Colonic mucosa (tissue), 4 donors: ENCODE data around the gene GDE1. TPM values are rescaled to one million over a fixed set of nuclear protein-coding genes. Genes with fewer than 3 reads are reported as not detected.

Source experiments
- DNase-seq: peaks from one replicate; pipeline ENCODE4 v3.0.0-alpha.2; 2020
- H3K27ac ChIP-seq: fragments of 200-600 bp; one replicate; pipeline ENCODE4 v1.8.0; 2021
- H3K27me3 ChIP-seq: fragments of 200-600 bp; one replicate; pipeline ENCODE4 v1.8.0; 2021
- H3K36me3 ChIP-seq: fragments of 200-600 bp; one replicate; pipeline ENCODE4 v1.8.0; 2021
- H3K4me1 ChIP-seq: fragments of 200-600 bp; one replicate; pipeline ENCODE4 v1.8.0; 2021; ENCODE audit warnings: mild to moderate bottlenecking
- H3K4me3 ChIP-seq: fragments of 200-600 bp; one replicate; pipeline ENCODE4 v1.8.0; 2021
- H3K9ac ChIP-seq, 2 donors: one replicate each; pipeline ENCODE4 v1.7.0; 2013; ENCODE audit warnings: control low read depth in 2 of 2, low read depth in 2 of 2, low read length in 2 of 2
- H3K9me3 ChIP-seq: fragments of 200-600 bp; one replicate; pipeline ENCODE4 v1.8.0; 2021
- intact Hi-C: fragments of 100-400 bp; cut with DNase I; formaldehyde crosslinking; loops from one replicate; pipeline ENCODE4 v1.14.1; 2022
- total RNA-seq, 2 donors: library from RNA; stranded (reverse); fragmentation: NEBNext Ultra II Directional in 1 of 2; extraction: Animal tissue kit (Norgen Biotek cat#: 25700) in 1 of 2; gene quantifications; one replicate each; pipeline ENCODE4 v1.2.1, GENCODE V29; 2021
- TF ChIP-seq, protein P1 (sequence below): fragments of 200-600 bp; IDR thresholded peaks from one replicate; pipeline ENCODE4 v1.8.0; 2022; ENCODE audit warnings: antibody characterized with exemption, mild to moderate bottlenecking
- donor health status: healthy.
- donor health status: DM: no; HTN: no; CAD: no.
- donor health status: DM: no; HTN: no; CAD: no.

GDE1 gene
- total RNA-seq, 2 donors from 2014 or later: 81.6 to 128 TPM

DNA sequence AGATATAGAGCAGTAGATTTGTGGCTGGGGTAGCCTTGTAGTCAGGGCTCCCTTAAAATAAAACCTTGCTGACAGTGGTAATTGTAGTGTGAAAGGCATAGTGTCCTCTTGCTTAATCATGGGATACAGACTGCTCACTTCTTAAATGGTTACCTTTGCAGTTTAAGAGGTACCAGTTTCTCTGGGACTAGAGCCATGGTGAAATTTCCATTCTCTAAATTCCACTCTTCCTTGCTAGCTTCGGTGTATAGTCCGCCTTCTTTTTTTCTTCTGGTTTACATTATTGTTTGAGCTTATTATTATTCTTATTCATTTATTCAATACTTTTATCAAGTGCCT is 3.5 kb upstream of the GDE1 start:
- peak overlapping the region; percentile 86 for H3K4me3 ChIP-seq
- peaks cover 8% of the 10 kb centered on the region for H3K36me3 ChIP-seq
- no peak overlapping the region for H3K9ac ChIP-seq
- H3K27ac ChIP-seq: no peak overlapping the region
- TF ChIP-seq, protein P1, sequence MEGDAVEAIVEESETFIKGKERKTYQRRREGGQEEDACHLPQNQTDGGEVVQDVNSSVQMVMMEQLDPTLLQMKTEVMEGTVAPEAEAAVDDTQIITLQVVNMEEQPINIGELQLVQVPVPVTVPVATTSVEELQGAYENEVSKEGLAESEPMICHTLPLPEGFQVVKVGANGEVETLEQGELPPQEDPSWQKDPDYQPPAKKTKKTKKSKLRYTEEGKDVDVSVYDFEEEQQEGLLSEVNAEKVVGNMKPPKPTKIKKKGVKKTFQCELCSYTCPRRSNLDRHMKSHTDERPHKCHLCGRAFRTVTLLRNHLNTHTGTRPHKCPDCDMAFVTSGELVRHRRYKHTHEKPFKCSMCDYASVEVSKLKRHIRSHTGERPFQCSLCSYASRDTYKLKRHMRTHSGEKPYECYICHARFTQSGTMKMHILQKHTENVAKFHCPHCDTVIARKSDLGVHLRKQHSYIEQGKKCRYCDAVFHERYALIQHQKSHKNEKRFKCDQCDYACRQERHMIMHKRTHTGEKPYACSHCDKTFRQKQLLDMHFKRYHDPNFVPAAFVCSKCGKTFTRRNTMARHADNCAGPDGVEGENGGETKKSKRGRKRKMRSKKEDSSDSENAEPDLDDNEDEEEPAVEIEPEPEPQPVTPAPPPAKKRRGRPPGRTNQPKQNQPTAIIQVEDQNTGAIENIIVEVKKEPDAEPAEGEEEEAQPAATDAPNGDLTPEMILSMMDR: no peak
- intact Hi-C loops: no loop called here
- no peaks in the 10 kb centered on the region for H3K27me3 ChIP-seq
- no peaks in the 10 kb centered on the region for H3K4me1 ChIP-seq
- no peak for DNase-seq
- no peaks in the 10 kb centered on the region for H3K9me3 ChIP-seq

DNA sequence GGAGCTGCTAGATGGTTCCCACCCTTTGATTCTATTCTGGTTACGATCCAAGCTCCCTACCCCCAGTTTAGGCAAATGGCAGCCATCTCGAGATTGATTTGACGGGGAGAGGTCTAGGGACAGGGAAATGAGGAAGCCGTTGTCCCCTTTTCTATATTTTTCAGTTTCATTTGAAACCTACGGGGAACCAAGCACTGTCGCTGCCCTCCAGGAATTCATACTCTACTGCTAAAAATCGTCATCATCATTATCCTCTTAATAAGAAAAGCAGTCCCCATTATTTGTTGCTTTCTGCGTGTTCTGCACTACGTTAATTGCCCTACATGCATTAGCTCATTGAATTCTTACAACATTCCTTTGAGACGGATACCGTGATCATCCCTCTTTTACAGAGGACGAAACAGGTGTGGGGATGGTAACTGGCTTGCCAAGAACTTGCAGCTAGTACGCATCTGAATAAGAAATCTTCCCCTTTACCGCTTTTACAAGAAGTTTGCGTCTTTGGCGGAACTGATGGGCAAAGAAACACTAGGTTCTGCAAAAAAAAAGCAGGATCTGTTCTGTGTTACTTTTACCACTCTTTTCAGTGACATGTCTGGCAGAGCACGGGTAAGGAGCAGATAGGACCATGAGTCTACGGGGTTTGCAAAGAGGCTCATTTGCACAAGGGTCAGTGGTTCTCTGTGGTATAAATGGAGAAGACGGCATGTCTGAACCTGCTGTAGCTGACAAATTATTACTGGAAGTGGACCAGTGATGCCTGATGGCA is 2.9 kb upstream of the GDE1 start:
- H3K9me3 ChIP-seq: no peaks in the 10 kb centered on the region
- H3K27ac ChIP-seq: no peak overlapping the region
- intact Hi-C loops: no loop called here
- peak overlapping the region; percentile 65 to 89 for H3K9ac ChIP-seq
- no peaks in the 10 kb centered on the region for H3K4me1 ChIP-seq
- H3K4me3 ChIP-seq: peak overlapping the region; percentile 86
- TF ChIP-seq, protein P1: no peak
- no peaks in the 10 kb centered on the region for H3K27me3 ChIP-seq
- peaks cover 8% of the 10 kb centered on the region for H3K36me3 ChIP-seq
- no peak for DNase-seq

DNA sequence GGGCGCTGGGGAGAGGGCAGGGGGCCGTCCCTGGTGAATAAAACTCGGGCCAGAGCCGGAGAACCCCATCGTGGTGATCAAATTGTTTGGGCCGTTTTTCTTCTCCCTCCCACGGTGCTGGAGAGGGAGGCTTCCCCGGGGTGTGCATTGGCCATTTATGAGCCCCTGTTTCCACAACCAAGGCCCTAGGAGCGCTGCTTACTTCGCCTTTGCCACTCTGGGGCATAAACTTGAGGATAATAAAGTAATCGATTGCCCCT is 2.4 kb upstream of the GDE1 start:
- peak overlapping the region; percentile 86 for H3K4me3 ChIP-seq
- H3K36me3 ChIP-seq: peaks cover 8% of the 10 kb centered on the region
- peak overlapping the region; percentile 65 to 89 for H3K9ac ChIP-seq
- intact Hi-C loops: no loop called here
- no peaks in the 10 kb centered on the region for H3K27me3 ChIP-seq
- H3K9me3 ChIP-seq: no peaks in the 10 kb centered on the region
- DNase-seq: no peak
- TF ChIP-seq, protein P1: no peak
- peak overlapping the region; percentile 9 for H3K27ac ChIP-seq
- no peaks in the 10 kb centered on the region for H3K4me1 ChIP-seq

DNA sequence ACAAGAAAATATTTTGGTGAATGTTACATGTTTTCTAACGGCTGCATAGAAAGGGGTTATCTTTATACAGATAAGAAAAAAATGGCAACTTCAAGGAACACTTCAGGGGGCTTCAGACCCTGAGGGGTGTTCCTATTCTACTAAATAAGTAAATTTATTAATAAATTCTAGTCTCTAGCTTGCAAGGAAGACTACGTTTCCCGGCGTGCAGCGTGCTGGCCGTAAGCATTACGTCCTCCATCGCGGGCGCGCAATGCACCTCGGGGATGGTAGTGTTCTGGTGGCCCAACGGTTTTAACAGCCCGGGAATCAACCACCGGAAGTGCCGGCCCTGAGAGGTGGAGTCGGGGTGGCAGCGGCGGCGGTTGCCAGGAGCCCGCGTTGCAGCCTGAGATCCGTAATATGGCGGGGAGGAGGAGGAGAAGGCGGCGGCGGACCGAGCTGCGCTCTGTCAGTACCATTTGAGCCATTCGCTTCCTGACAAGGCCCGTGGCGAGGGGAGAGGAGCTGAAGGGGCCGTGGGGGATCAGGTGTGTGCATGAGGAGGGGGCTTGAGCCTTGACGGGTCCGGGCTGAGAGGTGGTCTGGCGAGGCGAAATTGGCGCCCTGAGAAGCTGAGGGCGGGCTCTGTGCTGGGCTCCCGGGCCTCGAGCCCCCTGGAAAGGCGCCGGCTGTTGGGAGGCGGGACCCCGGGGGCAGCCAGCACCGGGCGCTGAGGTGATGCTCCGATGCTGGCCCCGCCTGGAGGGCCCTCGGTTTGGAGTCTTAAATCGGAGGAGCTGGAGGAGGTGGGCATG is 1.9 kb upstream of the GDE1 start, which contains the start of gene CCP110:
TSS of gene CCP110 (plus strand) at position 384 of the 797 bp plus-strand sequence. CDS start 3,940 bp downstream, outside the sequence.
- TF ChIP-seq, protein P1: no peak
- Histone ChIP-seq H3K36me3 (peaks cover 6% of the 10 kb centered on the region), H3K27me3 (no peaks in the 10 kb centered on the region), H3K4me3 (peak within 1 kb of the TSS; percentile 86), H3K9me3 (no peaks in the 10 kb centered on the region), H3K9ac (peak within 1 kb of the TSS; percentile 65 to 89), H3K4me1 (no peaks in the 10 kb centered on the region), H3K27ac (peak within 1 kb of the TSS; percentile 9)
- DNase-seq: peak; percentile 98
- intact Hi-C loops: no loop called here

DNA sequence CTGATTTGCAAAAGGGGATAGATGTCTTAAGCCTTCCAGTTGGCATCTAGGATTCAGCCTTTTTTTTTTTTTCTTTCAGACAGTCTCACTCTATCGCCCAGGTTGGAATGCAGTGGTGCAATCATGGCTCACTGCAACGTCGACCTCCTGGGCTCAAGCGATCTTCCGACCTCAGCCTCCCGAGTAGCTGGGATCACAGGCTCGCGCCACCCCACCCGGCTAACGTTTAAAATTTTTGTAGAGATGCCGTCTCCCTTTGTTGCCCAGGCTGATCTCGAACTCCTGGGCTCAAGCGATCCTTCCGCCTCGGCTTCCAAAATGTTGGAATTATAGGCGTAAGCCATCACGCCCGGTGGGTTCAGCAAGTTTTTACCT is 1.3 kb upstream of the GDE1 start:
- Histone ChIP-seq H3K4me3 (no peak overlapping the region), H3K27ac (no peak overlapping the region), H3K36me3 (no peaks in the 10 kb centered on the region), H3K9ac (no peak overlapping the region), H3K27me3 (no peaks in the 10 kb centered on the region), H3K9me3 (no peaks in the 10 kb centered on the region), H3K4me1 (no peaks in the 10 kb centered on the region)
- peak; percentile 31 for DNase-seq
- TF ChIP-seq, protein P1: no peak
- intact Hi-C loops: no loop called here
